ENCODE results near the gene SCAND1. TPM values are rescaled to one million over a fixed set of nuclear protein-coding genes. Genes with fewer than 3 reads are reported as not detected.

The SCAND1 gene
- polyA plus RNA-seq, 1 donor from 2014 or later = 156 TPM

GRCh38 chr20:35920523-35920922 lies 33.8 kb downstream of the SCAND1 start:
- Histone ChIP-seq H3K27me3 (ENCODE audit: insufficient read depth, low read depth, low read length) (no peaks in the 10 kb centered on the region), H3K79me2 (replicated peaks; ENCODE audit: insufficient read depth, low read length) (no peaks in the 10 kb centered on the region), H3K4me3 (ENCODE audit: low read length) (no peak overlapping the region), H3K4me2 (ENCODE audit: low read length) (no peak overlapping the region), H3K9ac (ENCODE audit: low read length) (no peak overlapping the region), H3K9me2 (ENCODE audit: insufficient read depth, low read length) (no peaks in the 10 kb centered on the region), H3K27ac (ENCODE audit: low read length) (no peak overlapping the region), H3K36me3 (ENCODE audit: insufficient read depth, low read length) (peaks cover 9% of the 10 kb centered on the region), H3K9me3 (ENCODE audit: low read length) (no peaks in the 10 kb centered on the region), H2AFZ (ENCODE audit: low read depth, low read length) (no peak overlapping the region), H3F3A (ENCODE audit: insufficient read depth, low read length, poor library complexity, severe bottlenecking) (no peaks in the 10 kb centered on the region), H4K20me1 (ENCODE audit: insufficient read depth) (no peaks in the 10 kb centered on the region)
- TF ChIP-seq CTCF (IDR thresholded peaks at IDR 0.05; ENCODE audit: poor library complexity, severe bottlenecking) = no peak
- TF ChIP-seq EZH2 (IDR thresholded peaks at IDR 0.05; ENCODE audit: borderline replicate concordance, insufficient read depth, low read length, poor library complexity, severe bottlenecking) = no peak
- TF ChIP-seq TAF1 (IDR thresholded peaks at IDR 0.05; ENCODE audit: low read depth) = no peak
- TF ChIP-seq POLR2AphosphoS5 (IDR thresholded peaks at IDR 0.05) = no peak
- TF ChIP-seq, protein P1, sequence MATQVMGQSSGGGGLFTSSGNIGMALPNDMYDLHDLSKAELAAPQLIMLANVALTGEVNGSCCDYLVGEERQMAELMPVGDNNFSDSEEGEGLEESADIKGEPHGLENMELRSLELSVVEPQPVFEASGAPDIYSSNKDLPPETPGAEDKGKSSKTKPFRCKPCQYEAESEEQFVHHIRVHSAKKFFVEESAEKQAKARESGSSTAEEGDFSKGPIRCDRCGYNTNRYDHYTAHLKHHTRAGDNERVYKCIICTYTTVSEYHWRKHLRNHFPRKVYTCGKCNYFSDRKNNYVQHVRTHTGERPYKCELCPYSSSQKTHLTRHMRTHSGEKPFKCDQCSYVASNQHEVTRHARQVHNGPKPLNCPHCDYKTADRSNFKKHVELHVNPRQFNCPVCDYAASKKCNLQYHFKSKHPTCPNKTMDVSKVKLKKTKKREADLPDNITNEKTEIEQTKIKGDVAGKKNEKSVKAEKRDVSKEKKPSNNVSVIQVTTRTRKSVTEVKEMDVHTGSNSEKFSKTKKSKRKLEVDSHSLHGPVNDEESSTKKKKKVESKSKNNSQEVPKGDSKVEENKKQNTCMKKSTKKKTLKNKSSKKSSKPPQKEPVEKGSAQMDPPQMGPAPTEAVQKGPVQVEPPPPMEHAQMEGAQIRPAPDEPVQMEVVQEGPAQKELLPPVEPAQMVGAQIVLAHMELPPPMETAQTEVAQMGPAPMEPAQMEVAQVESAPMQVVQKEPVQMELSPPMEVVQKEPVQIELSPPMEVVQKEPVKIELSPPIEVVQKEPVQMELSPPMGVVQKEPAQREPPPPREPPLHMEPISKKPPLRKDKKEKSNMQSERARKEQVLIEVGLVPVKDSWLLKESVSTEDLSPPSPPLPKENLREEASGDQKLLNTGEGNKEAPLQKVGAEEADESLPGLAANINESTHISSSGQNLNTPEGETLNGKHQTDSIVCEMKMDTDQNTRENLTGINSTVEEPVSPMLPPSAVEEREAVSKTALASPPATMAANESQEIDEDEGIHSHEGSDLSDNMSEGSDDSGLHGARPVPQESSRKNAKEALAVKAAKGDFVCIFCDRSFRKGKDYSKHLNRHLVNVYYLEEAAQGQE (IDR thresholded peaks at IDR 0.05; ENCODE audit: borderline replicate concordance) = no peak
- no peak for TF ChIP-seq SMC3 (conservative IDR thresholded peaks at IDR 0.05; ENCODE audit: poor library complexity)
- TF ChIP-seq RAD21 (conservative IDR thresholded peaks at IDR 0.05) = no peak
- TF ChIP-seq EP300 (conservative IDR thresholded peaks at IDR 0.05; ENCODE audit: poor library complexity, severe bottlenecking) = no peak
- TF ChIP-seq MXI1 (conservative IDR thresholded peaks at IDR 0.05; ENCODE audit: poor library complexity, severe bottlenecking) = no peak

GRCh38 chr20:35918021-35918420 lies 36.3 kb downstream of the SCAND1 start:
- Histone ChIP-seq H3K4me2 (ENCODE audit: low read length) (no peak overlapping the region), H3K79me2 (replicated peaks; ENCODE audit: insufficient read depth, low read length) (no peaks in the 10 kb centered on the region), H3K9me2 (ENCODE audit: insufficient read depth, low read length) (no peaks in the 10 kb centered on the region), H3K27me3 (ENCODE audit: insufficient read depth, low read depth, low read length) (no peaks in the 10 kb centered on the region), H3K4me3 (ENCODE audit: low read length) (no peak overlapping the region), H2AFZ (ENCODE audit: low read depth, low read length) (no peak overlapping the region), H3K9me3 (ENCODE audit: low read length) (no peaks in the 10 kb centered on the region), H3K9ac (ENCODE audit: low read length) (no peak overlapping the region), H4K20me1 (ENCODE audit: insufficient read depth) (no peaks in the 10 kb centered on the region), H3K36me3 (ENCODE audit: insufficient read depth, low read length) (peaks cover 9% of the 10 kb centered on the region), H3F3A (ENCODE audit: insufficient read depth, low read length, poor library complexity, severe bottlenecking) (no peaks in the 10 kb centered on the region), H3K27ac (ENCODE audit: low read length) (no peak overlapping the region)
- TF ChIP-seq TAF1 (IDR thresholded peaks at IDR 0.05; ENCODE audit: low read depth) (no peak), SMC3 (conservative IDR thresholded peaks at IDR 0.05; ENCODE audit: poor library complexity) (no peak), EP300 (conservative IDR thresholded peaks at IDR 0.05; ENCODE audit: poor library complexity, severe bottlenecking) (no peak), EZH2 (IDR thresholded peaks at IDR 0.05; ENCODE audit: borderline replicate concordance, insufficient read depth, low read length, poor library complexity, severe bottlenecking) (no peak), CTCF (IDR thresholded peaks at IDR 0.05; ENCODE audit: poor library complexity, severe bottlenecking) (no peak), RAD21 (conservative IDR thresholded peaks at IDR 0.05) (no peak), POLR2AphosphoS5 (IDR thresholded peaks at IDR 0.05) (no peak), MXI1 (conservative IDR thresholded peaks at IDR 0.05; ENCODE audit: poor library complexity, severe bottlenecking) (no peak)
- TF ChIP-seq, protein P1 (IDR thresholded peaks at IDR 0.05; ENCODE audit: borderline replicate concordance) = no peak

All from neural cell (in vitro differentiated cells).